GM12878 (cell line): Measurements from ENCODE around the gene DES. TPM values are rescaled to one million over a fixed set of nuclear protein-coding genes. Genes with fewer than 3 reads are reported as not detected.

Experiments used
- ATAC-seq: fragments of 200-7000 bp; cut with Tn5 transposase; 3 replicates; pipeline ENCODE4 v1.9.1; 2020; ENCODE audit warnings: mild to moderate bottlenecking, moderate library complexity
- BruUV-seq: library from RNA; stranded (reverse); fragments of 400-500 nt; replicated peaks from 2 replicates; lab custom pipeline; 2021; lab: Mats Ljungman, UMichigan
- CTCF ChIA-PET: fragments of 300-600 bp; sonication (Branson Sonifier 250); formaldehyde crosslinking; extraction: SDS; loops from one replicate; lab custom pipeline; 2021; ENCODE audit warnings: inconsistent platforms; lab: Yijun Ruan, JAX
- POLR2A ChIA-PET: fragments of 350-600 bp; formaldehyde crosslinking; extraction: SDS; loops from one replicate; lab custom pipeline; 2021; ENCODE audit warnings: inconsistent platforms; lab: Charles Lee
- RAD21 ChIA-PET: fragments of 300-600 bp; sonication (Branson Sonifier 250); formaldehyde crosslinking; loops from one replicate; lab custom pipeline; 2023; ENCODE audit warnings: antibody characterized with exemption; ENCODE audit not compliant: unreplicated experiment; lab: Charles Lee
- SMC1A ChIA-PET: fragments of 300-600 bp; sonication (Branson Sonifier 250); formaldehyde crosslinking; loops from one replicate; lab custom pipeline; 2023; ENCODE audit not compliant: unreplicated experiment, uncharacterized antibody; lab: Charles Lee
- DNase-seq: peaks from one replicate; pipeline ENCODE4 v3.0.0-alpha.2; 2011; ENCODE audit warnings: low read depth, low spot score
- FAIRE-seq: peaks from 3 replicates; lab custom pipeline; 2011; peaks lifted over from hg19 to GRCh38; lab: Jason Lieb, UNC
- H2AFZ ChIP-seq: 2 replicates; pipeline ENCODE4 v1.6.0; 2011; ENCODE audit warnings: low read depth, low read length, control low read depth; ENCODE audit not compliant: control insufficient read depth
- H3K27ac ChIP-seq: 2 replicates; pipeline ENCODE4 v1.5.1; 2011; ENCODE audit warnings: control low read depth; ENCODE audit not compliant: control insufficient read depth, insufficient read depth
- H3K27me3 ChIP-seq, 2 experiments: replicated peaks in 1 of 2; 2 replicates each; pipeline versions ENCODE4 v1.6.0 to v1.6.1; 2011; ENCODE audit warnings: low read length in 1 of 2; ENCODE audit not compliant: control insufficient read depth in 2 of 2, insufficient read depth in 2 of 2
- H3K36me3 ChIP-seq, 2 experiments: 2 replicates each; pipeline ENCODE4 v1.5.1; 2011; ENCODE audit warnings: low read length in 1 of 2; ENCODE audit not compliant: control insufficient read depth in 2 of 2, insufficient read depth in 2 of 2
- H3K4me1 ChIP-seq: 2 replicates; pipeline ENCODE4 v1.6.1; 2011; ENCODE audit warnings: mild to moderate bottlenecking, low read length, moderate library complexity, mixed read lengths; ENCODE audit not compliant: control insufficient read depth, insufficient read depth
- H3K4me2 ChIP-seq: 2 replicates; pipeline ENCODE4 v1.6.0; 2011; ENCODE audit warnings: control low read depth; ENCODE audit not compliant: control insufficient read depth, insufficient read depth
- H3K4me3 ChIP-seq: fragments of 200-600 bp; sonication (generic); 2 replicates; pipeline ENCODE4 v1.5.1; 2016
- H3K79me2 ChIP-seq: 2 replicates; pipeline ENCODE4 v1.6.0; 2011; ENCODE audit warnings: low read length; ENCODE audit not compliant: control insufficient read depth, insufficient read depth
- H3K9ac ChIP-seq: 2 replicates; pipeline ENCODE4 v1.8.0; 2011; ENCODE audit warnings: low read length, control low read depth, mixed read lengths; ENCODE audit not compliant: control insufficient read depth, insufficient read depth
- H3K9me3 ChIP-seq: replicated peaks from 3 replicates; pipeline ENCODE4 v1.5.1; 2011; ENCODE audit warnings: mild to moderate bottlenecking, low read length; ENCODE audit not compliant: control insufficient read depth, insufficient read depth
- H4K20me1 ChIP-seq: 2 replicates; pipeline ENCODE4 v1.6.0; 2011; ENCODE audit not compliant: control insufficient read depth, insufficient read depth
- BCLAF1 ChIP-seq: fragments of 450-650 bp; IDR thresholded peaks from 2 replicates; pipeline ENCODE4 v1.6.1; 2017; ENCODE audit warnings: antibody characterized with exemption, mild to moderate bottlenecking, moderate library complexity
- DPF2 ChIP-seq: fragments of 450-650 bp; IDR thresholded peaks from 2 replicates; pipeline ENCODE4 v1.6.1; 2017; ENCODE audit warnings: mild to moderate bottlenecking
- EP300 ChIP-seq, 2 experiments: fragments of 150-350 bp in 1 of 2; IDR thresholded peaks; 2 replicates each; pipeline ENCODE4 v1.6.1; 2011 to 2012; ENCODE audit warnings: low read depth in 2 of 2, low read length in 2 of 2, borderline replicate concordance in 1 of 2, improper control_type of control experiment in 1 of 2, inconsistent platforms in 1 of 2; ENCODE audit not compliant: control insufficient read depth in 1 of 2
- EZH2 ChIP-seq: IDR thresholded peaks from 2 replicates; pipeline ENCODE4 v1.6.1; 2012; ENCODE audit warnings: low read depth, mild to moderate bottlenecking, control low read depth, inconsistent platforms, low read length, borderline replicate concordance; ENCODE audit not compliant: control insufficient read depth
- GABPA ChIP-seq: IDR thresholded peaks from 2 replicates; pipeline ENCODE4 v1.6.1; 2014; ENCODE audit warnings: antibody characterized with exemption, low read depth, mild to moderate bottlenecking, inconsistent platforms
- HDGF ChIP-seq: fragments of 450-650 bp; IDR thresholded peaks from 2 replicates; pipeline ENCODE4 v1.6.1; 2016; ENCODE audit warnings: antibody characterized with exemption
- MYB ChIP-seq: fragments of 150-350 bp; IDR thresholded peaks from 2 replicates; pipeline ENCODE4 v1.6.1; 2014; ENCODE audit warnings: mild to moderate bottlenecking, low read depth, low read length, borderline replicate concordance
- MYC ChIP-seq: IDR thresholded peaks from 2 replicates; pipeline ENCODE4 v1.6.1; 2011; ENCODE audit warnings: mild to moderate bottlenecking, low read length, moderate library complexity, inconsistent platforms; ENCODE audit not compliant: insufficient read depth, insufficient replicate concordance, insufficient read length, severe bottlenecking
- NFIC ChIP-seq: IDR thresholded peaks from 2 replicates; pipeline ENCODE4 v1.6.1; 2012; ENCODE audit warnings: low read depth, mild to moderate bottlenecking, inconsistent platforms, low read length, moderate library complexity
- NR2C1 ChIP-seq: fragments of 450-650 bp; IDR thresholded peaks from 2 replicates; pipeline ENCODE4 v1.6.1; 2017; ENCODE audit warnings: antibody characterized with exemption, mild to moderate bottlenecking, moderate library complexity
- PAX8 ChIP-seq: fragments of 450-650 bp; IDR thresholded peaks from 2 replicates; pipeline ENCODE4 v1.6.1; 2017; ENCODE audit warnings: mild to moderate bottlenecking, moderate library complexity
- POLR2AphosphoS2 ChIP-seq: IDR thresholded peaks from 2 replicates; pipeline ENCODE4 v1.6.1; 2011; ENCODE audit warnings: low read depth, mild to moderate bottlenecking, low read length, improper control_type of control experiment, moderate library complexity
- ZNF592 ChIP-seq: fragments of 450-650 bp; IDR thresholded peaks from 2 replicates; pipeline ENCODE4 v1.6.1; 2017; ENCODE audit warnings: mild to moderate bottlenecking, moderate library complexity
- WGBS: methylation state at CpG from one replicate; pipeline ENCODE4 v1.1.6; 2016; ENCODE audit warnings: low lambda C conversion rate; ENCODE audit not compliant: insufficient replicate concordance, insufficient coverage; ENCODE audit errors: missing lambda C conversion rate; 5-methylcytosine and 5-hydroxymethylcytosine counted together
- in situ Hi-C: fragments of 300-500 bp; cut with MboI; formaldehyde crosslinking; loops from 9 replicates; pipeline ENCODE4 v1.14.3; 2018; ENCODE audit warnings: mixed read lengths
- intact Hi-C: fragments of 100-400 bp; cut with micrococcal nuclease; formaldehyde crosslinking; loops from one replicate; pipeline ENCODE4 v1.14.2; 2022; ENCODE audit not compliant: unreplicated experiment
- polyA plus RNA-seq, 11 experiments: library from polyadenylated mRNA; depleted of rRNA in 4 of 11; unstranded in 6 of 11; stranded (reverse) in 5 of 11; fragments of >200 nt; fragmentation: Nextera tagmentation in 4 of 11; fragmentation: Illumina TruSeq in 1 of 11; extraction: Ambion mirVana in 4 of 11; extraction: Trizol in 1 of 11; gene quantifications; 1 replicate in 1 of 11; 2 replicates in 10 of 11; pipeline versions ENCODE4 v1.2.1 to v1.2.3, GENCODE V29; 2011 to 2016; ENCODE audit warnings: inconsistent platforms in 2 of 11, missing spikeins in 2 of 11, low read depth in 1 of 11
- total RNA-seq, 4 experiments: library from RNA; depleted of rRNA in 3 of 4; stranded (reverse); fragments of >200 nt in 3 of 4; fragmentation: Illumina TruSeq in 1 of 4; extraction: Trizol in 1 of 4; gene quantifications; 2 replicates each; pipeline versions ENCODE4 v1.2.1 to v1.2.3, GENCODE V29; 2013 to 2021

The DES gene
- total and polyA plus RNA-seq, 10 of the 15 experiments (the other 5 are each of a cell fraction or from before 2014, with no cell fraction given): 0.80 TPM; not detected in 9

- no peak for TF ChIP-seq NR2C1
- TF ChIP-seq POLR2AphosphoS2: no peak
- no peak for TF ChIP-seq PAX8
- TF ChIP-seq, all 136 proteins: peak for 0
These were observed 55.3 kb downstream of the DES start (continued) for GRCh38 chr2:219473511-219473910.

GRCh38 chr2:219474285-219475060 lies 56.3 kb downstream of the DES start:
- BruUV-seq: no TSS peak

More at GRCh38 chr2:219474285-219475060, 56.3 kb downstream of the DES start:
- Histone ChIP-seq H3K36me3 (no peaks in the 10 kb centered on the region), H3K27ac (no peak overlapping the region), H2AFZ (no peak overlapping the region), H3K4me2 (no peak overlapping the region), H3K4me3 (no peak overlapping the region), H3K9me3 (no peaks in the 10 kb centered on the region), H3K9ac (no peak overlapping the region), H3K4me1 (no peaks in the 10 kb centered on the region), H3K27me3 (no peaks in the 10 kb centered on the region; a peak in 1 of 4 replicates), H4K20me1 (no peaks in the 10 kb centered on the region), H3K79me2 (no peaks in the 10 kb centered on the region)
- in situ Hi-C loops (no loop called here), intact Hi-C loops (loop anchor here (10.0 kb wide), 1 partner anchor 160 kb away; no protein-coding TSS in a partner anchor)
- DNase-seq (no peak), ATAC-seq (no peak), FAIRE-seq (no peak)
- 26% methylated on average over 10 of the region's 11 CpGs for WGBS
- POLR2A ChIA-PET: interaction anchor here (0.7 kb wide), 1 partner anchor 15 kb away, joined by 3 read pairs; no protein-coding TSS in a partner anchor
- CTCF ChIA-PET: interaction anchor here (0.7 to 4.0 kb wide), 6 partner anchors 15 to 1469 kb away, joined by 3 to 25 read pairs (median 7); a partner anchor contains a TSS
- no peak for TF ChIP-seq HDGF
- TF ChIP-seq NFIC: no peak
- TF ChIP-seq MYB: no peak
- TF ChIP-seq DPF2: no peak
- TF ChIP-seq GABPA: no peak
- TF ChIP-seq EZH2: no peak
- no peak for TF ChIP-seq BCLAF1
- no peak for TF ChIP-seq MYC
- no peak for TF ChIP-seq EP300 (IDR thresholded peaks at IDR 0.05; ENCODE audit: borderline replicate concordance in 1 of 2, control insufficient read depth in 1 of 2, low read depth in 2 of 2, low read length in 2 of 2)
- TF ChIP-seq ZNF592: no peak
- RAD21 ChIA-PET: interaction anchor here (0.7 to 1.6 kb wide), 2 partner anchors 55 to 323 kb away, joined by 3 to 5 read pairs; no protein-coding TSS in a partner anchor
- SMC1A ChIA-PET: no interaction called here
